Right lobe of liver (tissue), 6 donors: ENCODE results near the gene GLYATL1. TPM values are rescaled to one million over a fixed set of nuclear protein-coding genes. Genes with fewer than 3 reads are reported as not detected.

Experiments
- ATAC-seq, 4 donors: fragments of 200-7000 bp; cut with Tn5 transposase; one replicate each; pipeline ENCODE4 v1.9.1; 2020; ENCODE audit warnings: mild to moderate bottlenecking in 4 of 4, moderate library complexity in 4 of 4
- DNase-seq, 3 donors: peaks; one replicate each; pipeline ENCODE4 v3.0.0-alpha.2; 2020
- H3K27ac ChIP-seq, 3 donors: fragments of 200-600 bp; one replicate each; pipeline ENCODE4 v1.8.0; 2022
- H3K27me3 ChIP-seq, 2 donors: fragments of 200-600 bp; one replicate each; pipeline ENCODE4 v1.8.0; 2022
- H3K36me3 ChIP-seq, 4 donors: fragments of 200-600 bp; sonication (generic) in 1 of 4; one replicate each; pipeline versions ENCODE4 v1.5.1 to v1.8.0; 2017 to 2022; ENCODE audit warnings: control low read depth in 1 of 4
- H3K4me1 ChIP-seq, 4 donors: fragments of 200-600 bp; sonication (generic) in 1 of 4; one replicate each; pipeline versions ENCODE4 v1.5.1 to v1.8.0; 2017 to 2022; ENCODE audit warnings: control low read depth in 1 of 4
- H3K4me3 ChIP-seq, 3 donors: fragments of 200-600 bp; one replicate each; pipeline ENCODE4 v1.8.0; 2022
- H3K9me3 ChIP-seq, 4 donors: fragments of 200-600 bp; sonication (generic) in 1 of 4; one replicate each; pipeline versions ENCODE4 v1.5.1 to v1.8.0; 2017 to 2022; ENCODE audit warnings: control low read depth in 1 of 4
- POLR2A ChIP-seq: fragments of 450-650 bp; IDR thresholded peaks from one replicate; pipeline ENCODE4 v1.6.1; 2017; ENCODE audit warnings: antibody characterized with exemption, mild to moderate bottlenecking
- WGBS: methylation state at CpG from one replicate; pipeline ENCODE4 v1.1.6; 2018; ENCODE audit warnings: low coverage, low lambda C conversion rate; ENCODE audit not compliant: insufficient coverage; ENCODE audit errors: missing lambda C conversion rate; 5-methylcytosine and 5-hydroxymethylcytosine counted together
- intact Hi-C, 2 donors: fragments of 100-400 bp; cut with DNase I; formaldehyde crosslinking; loops; one replicate each; pipeline versions ENCODE4 v1.11.2 to v1.14.1; 2022
- total RNA-seq, 6 experiments: library from RNA; depleted of rRNA in 2 of 6; stranded (reverse); fragments of >200 nt in 2 of 6; fragmentation: NEBNext Ultra II Directional in 3 of 6; extraction: Animal tissue kit (Norgen Biotek cat#: 25700) in 3 of 6; gene quantifications; one replicate each; pipeline versions ENCODE4 v1.1.0 to v1.2.4, GENCODE V29; 2016 to 2023
- TF ChIP-seq, protein P1 (sequence below), 4 donors: fragments of 200-600 bp in 3 of 4; fragments of 450-650 bp in 1 of 4; IDR thresholded peaks; one replicate each; pipeline versions ENCODE4 v1.5.1 to v1.8.0; 2016 to 2022; ENCODE audit warnings: antibody characterized with exemption in 4 of 4, mild to moderate bottlenecking in 2 of 4
- donor health status: DM: no; HTN: yes; CAD: no.
- donor health status: DM: no; HTN: no; CAD: no.
- donor health status: DM: no; HTN: no; CAD: no.
- donor health status: DM: no; HTN: yes; CAD: no.
- donor health status: DM: no; HTN: yes; CAD: no.

The GLYATL1 gene
- total RNA-seq, 6 experiments from 2014 or later: 200 to 425 (median 351) TPM

DNA sequence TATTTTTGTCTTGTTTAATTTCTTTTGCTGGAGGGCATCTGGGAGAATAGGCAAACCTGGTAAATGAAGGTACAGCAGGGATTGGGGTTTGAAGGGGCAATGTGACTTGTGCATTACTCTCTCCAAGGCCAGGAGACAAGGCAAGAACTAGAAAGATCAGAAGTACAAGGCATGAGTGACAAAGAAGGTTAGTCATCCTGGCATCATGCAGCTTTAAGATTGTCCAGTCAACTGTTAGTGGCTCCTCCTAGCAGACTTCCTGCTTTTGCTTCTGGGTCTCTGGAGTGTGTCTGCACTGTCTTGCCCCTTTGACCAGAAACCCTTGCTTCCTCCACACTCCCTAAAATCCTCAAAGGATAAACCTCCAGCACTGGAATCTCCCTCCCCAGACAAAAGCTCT lies 27.2 kb upstream of the GLYATL1 start:
- TF ChIP-seq, protein P1, sequence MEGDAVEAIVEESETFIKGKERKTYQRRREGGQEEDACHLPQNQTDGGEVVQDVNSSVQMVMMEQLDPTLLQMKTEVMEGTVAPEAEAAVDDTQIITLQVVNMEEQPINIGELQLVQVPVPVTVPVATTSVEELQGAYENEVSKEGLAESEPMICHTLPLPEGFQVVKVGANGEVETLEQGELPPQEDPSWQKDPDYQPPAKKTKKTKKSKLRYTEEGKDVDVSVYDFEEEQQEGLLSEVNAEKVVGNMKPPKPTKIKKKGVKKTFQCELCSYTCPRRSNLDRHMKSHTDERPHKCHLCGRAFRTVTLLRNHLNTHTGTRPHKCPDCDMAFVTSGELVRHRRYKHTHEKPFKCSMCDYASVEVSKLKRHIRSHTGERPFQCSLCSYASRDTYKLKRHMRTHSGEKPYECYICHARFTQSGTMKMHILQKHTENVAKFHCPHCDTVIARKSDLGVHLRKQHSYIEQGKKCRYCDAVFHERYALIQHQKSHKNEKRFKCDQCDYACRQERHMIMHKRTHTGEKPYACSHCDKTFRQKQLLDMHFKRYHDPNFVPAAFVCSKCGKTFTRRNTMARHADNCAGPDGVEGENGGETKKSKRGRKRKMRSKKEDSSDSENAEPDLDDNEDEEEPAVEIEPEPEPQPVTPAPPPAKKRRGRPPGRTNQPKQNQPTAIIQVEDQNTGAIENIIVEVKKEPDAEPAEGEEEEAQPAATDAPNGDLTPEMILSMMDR (IDR thresholded peaks at IDR 0.05): no peak
- TF ChIP-seq POLR2A: no peak
- H3K9me3 ChIP-seq: peaks cover 0 to 6% (median 0%) of the 10 kb centered on the region in 4 donors
- no peak overlapping the region for H3K27ac ChIP-seq
- intact Hi-C loops: loop anchor here in 1 of 2 donors (10.0 kb wide), 1 partner anchor 153 kb away; no protein-coding TSS in a partner anchor
- ATAC-seq: peak in 1 of 4 donors; percentile 18
- no peaks in the 10 kb centered on the region for H3K27me3 ChIP-seq
- no peaks in the 10 kb centered on the region for H3K36me3 ChIP-seq
- no peaks in the 10 kb centered on the region for H3K4me1 ChIP-seq
- no peak for DNase-seq
- no peak overlapping the region for H3K4me3 ChIP-seq

DNA sequence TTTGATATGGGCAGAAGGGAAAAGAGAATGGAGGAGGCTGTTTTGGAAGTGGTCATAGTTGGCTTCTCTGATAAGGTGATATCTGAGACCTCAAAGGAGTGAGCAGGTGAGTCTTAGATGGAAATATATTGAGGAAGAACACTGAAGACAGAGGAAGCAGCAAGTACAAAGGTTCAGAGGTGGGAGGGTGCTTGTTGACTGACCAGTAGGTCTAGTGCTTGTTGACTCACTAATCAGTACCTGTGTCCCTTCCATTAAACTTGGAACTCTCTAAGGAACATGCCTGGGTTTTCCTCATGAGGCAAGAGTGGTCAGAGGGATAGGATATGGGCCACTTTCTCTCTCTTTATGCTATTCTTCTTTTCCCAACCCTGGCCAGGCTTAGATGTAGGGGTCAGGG lies 25.6 kb upstream of the GLYATL1 start:
- H3K27me3 ChIP-seq: no peaks in the 10 kb centered on the region
- no peak overlapping the region for H3K27ac ChIP-seq
- H3K4me1 ChIP-seq: no peaks in the 10 kb centered on the region
- H3K36me3 ChIP-seq: no peaks in the 10 kb centered on the region
- ATAC-seq (no peak), DNase-seq (no peak)
- intact Hi-C loops: loop anchor here in 1 of 2 donors (10.0 kb wide), 1 partner anchor 151 kb away; no protein-coding TSS in a partner anchor
- no peak for TF ChIP-seq POLR2A
- TF ChIP-seq, protein P1 (IDR thresholded peaks at IDR 0.05): no peak
- no peak overlapping the region for H3K4me3 ChIP-seq
- peaks cover 0 to 9% (median 0%) of the 10 kb centered on the region in 4 donors for H3K9me3 ChIP-seq

DNA sequence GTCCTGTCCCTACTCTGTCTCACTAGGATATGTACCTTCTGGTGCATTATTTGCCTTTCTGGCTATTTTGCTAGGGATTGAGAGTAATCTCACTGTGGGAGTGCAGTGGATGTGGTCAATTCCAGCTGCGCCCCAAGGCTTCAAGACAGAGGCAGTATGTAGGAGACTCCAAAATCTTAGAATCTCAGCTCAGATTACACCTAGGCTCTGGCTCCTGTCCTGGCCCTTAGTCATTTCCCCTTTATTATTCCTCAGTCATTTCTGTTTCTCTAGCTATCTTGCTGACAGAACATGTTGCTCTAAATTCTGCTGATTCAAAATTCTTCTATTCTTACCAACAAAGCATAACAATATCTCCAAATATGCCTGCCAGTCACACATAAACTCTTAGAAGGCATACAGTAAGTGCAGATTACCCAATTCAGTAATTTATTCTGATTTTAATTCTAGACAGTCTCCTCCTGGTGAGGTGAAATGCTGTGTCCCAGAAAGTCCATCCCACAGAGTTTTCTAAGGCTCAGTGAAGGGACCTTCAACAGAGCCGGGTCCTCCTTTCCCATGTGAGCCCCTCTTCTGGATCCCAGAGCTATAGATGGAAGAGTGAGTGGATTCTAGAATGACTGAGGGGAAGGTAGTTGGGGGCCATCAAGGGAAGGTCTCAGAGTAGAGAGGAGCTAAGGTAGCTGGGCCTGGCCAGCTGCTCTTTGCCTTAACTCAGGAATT lies 24.3 kb upstream of the GLYATL1 start:
- DNase-seq (no peak), ATAC-seq (no peak)
- no peak for TF ChIP-seq POLR2A
- TF ChIP-seq, protein P1 (IDR thresholded peaks at IDR 0.05): no peak
- Histone ChIP-seq H3K27ac (no peak overlapping the region), H3K9me3 (peaks cover 0 to 9% (median 0%) of the 10 kb centered on the region in 4 donors), H3K27me3 (no peaks in the 10 kb centered on the region), H3K4me3 (no peak overlapping the region), H3K36me3 (no peaks in the 10 kb centered on the region), H3K4me1 (no peaks in the 10 kb centered on the region)
- WGBS: no CpG with 5 or more reads among the region's 2 CpGs
- intact Hi-C loops: loop anchor here in 1 of 2 donors (10.0 kb wide), 1 partner anchor 150 kb away; no protein-coding TSS in a partner anchor

DNA sequence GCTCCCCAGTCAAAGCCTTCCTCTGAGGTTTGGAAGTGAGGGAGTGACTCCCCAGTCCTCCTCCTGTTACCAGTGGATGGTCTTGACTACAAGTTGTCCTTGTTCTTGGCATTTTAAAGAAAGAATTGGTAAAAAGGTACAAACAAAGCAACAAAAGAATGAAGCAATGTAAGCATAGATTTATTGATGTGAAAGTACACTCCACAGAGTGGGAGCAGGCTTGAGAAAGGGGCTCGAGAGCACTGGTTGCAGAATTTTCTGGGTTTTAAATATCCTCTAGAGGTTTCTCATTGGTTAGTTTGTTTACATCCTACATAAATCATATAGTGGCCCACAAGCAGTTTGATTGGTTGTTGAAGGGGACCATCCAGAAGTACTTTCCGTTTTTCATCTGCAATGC lies 22.7 kb upstream of the GLYATL1 start:
- Histone ChIP-seq H3K27ac (no peak overlapping the region), H3K27me3 (no peaks in the 10 kb centered on the region), H3K4me3 (no peak overlapping the region), H3K9me3 (peaks cover 0 to 9% (median 0%) of the 10 kb centered on the region in 4 donors), H3K4me1 (no peaks in the 10 kb centered on the region), H3K36me3 (no peaks in the 10 kb centered on the region)
- ATAC-seq: no peak
- TF ChIP-seq, protein P1 (IDR thresholded peaks at IDR 0.05): no peak
- no peak for TF ChIP-seq POLR2A
- 73% methylated on average over 2 of the region's 2 CpGs for WGBS
- DNase-seq: no peak
- intact Hi-C loops: loop anchor here in 1 of 2 donors (10.0 kb wide), 1 partner anchor 148 kb away; no protein-coding TSS in a partner anchor
